Upper lobe of right lung (tissue), 1 donor: ENCODE data around the gene NUDT19. TPM values are rescaled to one million over a fixed set of nuclear protein-coding genes. Genes with fewer than 3 reads are reported as not detected.

Source experiments
- ATAC-seq: fragments of 200-7000 bp; cut with Tn5 transposase; one replicate; pipeline ENCODE4 v1.9.1; 2020; ENCODE audit warnings: mild to moderate bottlenecking, moderate library complexity
- DNase-seq: peaks from one replicate; pipeline ENCODE4 v3.0.0-alpha.2; 2020
- H3K27ac ChIP-seq: fragments of 200-600 bp; one replicate; pipeline ENCODE4 v1.8.0; 2022
- H3K27me3 ChIP-seq: fragments of 200-600 bp; one replicate; pipeline ENCODE4 v1.8.0; 2022; ENCODE audit warnings: mild to moderate bottlenecking
- H3K36me3 ChIP-seq: fragments of 200-600 bp; one replicate; pipeline ENCODE4 v1.8.0; 2022
- H3K4me1 ChIP-seq: fragments of 200-600 bp; one replicate; pipeline ENCODE4 v1.8.0; 2022
- H3K4me3 ChIP-seq: fragments of 200-600 bp; one replicate; pipeline ENCODE4 v1.8.0; 2022; ENCODE audit warnings: mild to moderate bottlenecking
- H3K9me3 ChIP-seq: fragments of 200-600 bp; one replicate; pipeline ENCODE4 v1.8.0; 2022
- CTCF ChIP-seq: fragments of 200-600 bp; IDR thresholded peaks from one replicate; pipeline ENCODE4 v1.8.0; 2022; ENCODE audit warnings: antibody characterized with exemption
- intact Hi-C: fragments of 100-400 bp; cut with DNase I; formaldehyde crosslinking; loops from one replicate; pipeline ENCODE4 v1.11.0; 2022
- total RNA-seq: library from RNA; stranded (reverse); fragmentation: NEBNext Ultra II Directional; extraction: Animal tissue kit (Norgen Biotek cat#: 25700); gene quantifications from one replicate; pipeline ENCODE4 v1.2.1, GENCODE V29; 2021
- donor health status: DM: no; HTN: yes; CAD: no; lungs with severe emphysema.

Gene NUDT19
- total RNA-seq, 1 donor from 2014 or later, result 14.2 TPM

GRCh38 chr19:32717496-32717895 is 25.9 kb downstream of the NUDT19 start:
- no peak overlapping the region for H3K4me3 ChIP-seq
- no peak for DNase-seq
- H3K36me3 ChIP-seq, result peaks cover 21% of the 10 kb centered on the region
- H3K4me1 ChIP-seq, result no peaks in the 10 kb centered on the region
- no peak for ATAC-seq
- H3K27ac ChIP-seq, result no peak overlapping the region
- intact Hi-C loops, result no loop called here
- H3K9me3 ChIP-seq, result no peaks in the 10 kb centered on the region
- TF ChIP-seq CTCF, result no peak
- H3K27me3 ChIP-seq, result no peaks in the 10 kb centered on the region

GRCh38 chr19:32718286-32718685 is 26.7 kb downstream of the NUDT19 start:
- intact Hi-C loops, result no loop called here
- H3K36me3 ChIP-seq, result peaks cover 14% of the 10 kb centered on the region
- H3K27me3 ChIP-seq, result no peaks in the 10 kb centered on the region
- H3K9me3 ChIP-seq, result no peaks in the 10 kb centered on the region
- ATAC-seq (no peak), DNase-seq (no peak)
- H3K4me1 ChIP-seq, result no peaks in the 10 kb centered on the region
- TF ChIP-seq CTCF, result no peak
- no peak overlapping the region for H3K27ac ChIP-seq
- no peak overlapping the region for H3K4me3 ChIP-seq

- Histone ChIP-seq H3K4me1 (no peaks in the 10 kb centered on the region), H3K27ac (no peak within 1 kb of the TSS), H3K9me3 (no peaks in the 10 kb centered on the region), H3K4me3 (no peak within 1 kb of the TSS), H3K36me3 (peaks cover 4% of the 10 kb centered on the region), H3K27me3 (no peaks in the 10 kb centered on the region)
- TF ChIP-seq CTCF, result no peak
- intact Hi-C loops, result no loop called here
- peak; percentile 26 for ATAC-seq
- no peak for DNase-seq
These were observed 28.0 kb downstream of the NUDT19 start, which contains the start of gene TDRD12 for GRCh38 chr19:32719611-32720059. TSS of gene TDRD12 (plus strand) at chr19:32719767. CDS start at chr19:32720073, 306 bp downstream.

GRCh38 chr19:32720216-32720935 is 28.8 kb downstream of the NUDT19 start:
- no peak overlapping the region for H3K4me3 ChIP-seq
- no peaks in the 10 kb centered on the region for H3K4me1 ChIP-seq
- no peak overlapping the region for H3K27ac ChIP-seq
- TF ChIP-seq CTCF, result no peak
- ATAC-seq, result no peak
- intact Hi-C loops, result no loop called here
- no peak for DNase-seq
- H3K27me3 ChIP-seq, result no peaks in the 10 kb centered on the region
- H3K9me3 ChIP-seq, result no peaks in the 10 kb centered on the region
- peaks cover 1% of the 10 kb centered on the region for H3K36me3 ChIP-seq

GRCh38 chr19:32720936-32721250 is 29.3 kb downstream of the NUDT19 start:
- TF ChIP-seq CTCF, result no peak
- no peak for ATAC-seq
- H3K4me1 ChIP-seq, result no peaks in the 10 kb centered on the region
- H3K9me3 ChIP-seq, result no peaks in the 10 kb centered on the region
- intact Hi-C loops, result no loop called here
- H3K4me3 ChIP-seq, result no peak overlapping the region
- no peaks in the 10 kb centered on the region for H3K27me3 ChIP-seq
- no peak overlapping the region for H3K27ac ChIP-seq
- DNase-seq, result no peak
- no peaks in the 10 kb centered on the region for H3K36me3 ChIP-seq
